Right lobe of liver (tissue), 4 donors: ENCODE measurements around the gene ITPR1.

Experiments used
- POLR2A ChIP-seq: fragments of 450-650 bp; IDR thresholded peaks from one replicate; pipeline ENCODE4 v1.6.1; 2017; ENCODE audit warnings: antibody characterized with exemption, mild to moderate bottlenecking
- TF ChIP-seq, protein P1 (sequence below), 4 donors: fragments of 200-600 bp in 3 of 4; fragments of 450-650 bp in 1 of 4; IDR thresholded peaks; one replicate each; pipeline versions ENCODE4 v1.5.1 to v1.8.0; 2016 to 2022; ENCODE audit warnings: antibody characterized with exemption in 4 of 4, mild to moderate bottlenecking in 2 of 4
- donor health status: DM: no; HTN: no; CAD: no.
- donor health status: DM: no; HTN: no; CAD: no.
- donor health status: DM: no; HTN: yes; CAD: no.

DNA sequence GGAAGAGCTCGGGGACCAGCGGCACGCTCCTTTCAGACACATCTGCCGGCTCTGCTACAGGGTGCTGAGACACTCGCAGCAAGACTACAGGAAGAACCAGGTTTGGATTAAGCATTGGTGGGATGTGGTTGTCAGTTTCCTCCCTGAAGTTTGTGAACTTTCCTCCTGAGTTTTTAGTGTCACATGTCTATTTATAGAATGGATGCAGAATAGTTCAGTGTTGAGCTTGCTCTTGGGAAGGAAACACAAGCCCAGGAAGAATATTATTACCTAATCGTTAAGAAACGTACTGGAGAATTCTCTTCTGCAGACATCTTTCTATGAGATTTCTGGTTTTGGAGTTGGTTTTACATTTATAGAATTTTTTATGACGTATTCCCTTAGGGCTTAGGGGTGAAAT lies 172.0 kb downstream of the ITPR1 start:
- TF ChIP-seq, protein P1, sequence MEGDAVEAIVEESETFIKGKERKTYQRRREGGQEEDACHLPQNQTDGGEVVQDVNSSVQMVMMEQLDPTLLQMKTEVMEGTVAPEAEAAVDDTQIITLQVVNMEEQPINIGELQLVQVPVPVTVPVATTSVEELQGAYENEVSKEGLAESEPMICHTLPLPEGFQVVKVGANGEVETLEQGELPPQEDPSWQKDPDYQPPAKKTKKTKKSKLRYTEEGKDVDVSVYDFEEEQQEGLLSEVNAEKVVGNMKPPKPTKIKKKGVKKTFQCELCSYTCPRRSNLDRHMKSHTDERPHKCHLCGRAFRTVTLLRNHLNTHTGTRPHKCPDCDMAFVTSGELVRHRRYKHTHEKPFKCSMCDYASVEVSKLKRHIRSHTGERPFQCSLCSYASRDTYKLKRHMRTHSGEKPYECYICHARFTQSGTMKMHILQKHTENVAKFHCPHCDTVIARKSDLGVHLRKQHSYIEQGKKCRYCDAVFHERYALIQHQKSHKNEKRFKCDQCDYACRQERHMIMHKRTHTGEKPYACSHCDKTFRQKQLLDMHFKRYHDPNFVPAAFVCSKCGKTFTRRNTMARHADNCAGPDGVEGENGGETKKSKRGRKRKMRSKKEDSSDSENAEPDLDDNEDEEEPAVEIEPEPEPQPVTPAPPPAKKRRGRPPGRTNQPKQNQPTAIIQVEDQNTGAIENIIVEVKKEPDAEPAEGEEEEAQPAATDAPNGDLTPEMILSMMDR (IDR thresholded peaks at IDR 0.05), result no peak
- TF ChIP-seq POLR2A, result no peak
